ENCODE results near the gene DDOST.
"Not testable (repeated sequence)": the region's sequence is repeated elsewhere in the genome, so short reads cannot be mapped to it uniquely, and the experiment has no call there.

DDOST gene

DNA sequence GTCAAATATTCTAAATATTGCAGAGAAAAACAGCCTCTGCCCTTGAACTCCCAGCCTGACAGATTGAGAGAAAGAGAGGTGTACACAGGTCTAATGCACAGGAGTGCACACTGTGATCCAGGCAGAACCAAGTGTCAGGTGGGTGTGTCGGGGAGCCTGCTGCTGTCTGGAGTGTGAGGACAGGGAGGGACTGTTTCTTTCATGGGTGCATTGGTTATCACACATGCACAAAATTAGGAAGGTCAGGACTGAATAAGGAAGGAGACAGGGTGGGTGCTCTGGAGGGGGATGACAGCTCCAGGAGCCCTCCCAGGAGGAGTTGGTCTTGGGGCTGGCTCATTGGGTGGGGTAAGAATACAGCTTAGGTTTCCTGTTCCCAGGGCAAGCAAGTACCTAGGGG is 41.2 kb downstream of the DDOST start:
- DNase-seq, result no peak

DNA sequence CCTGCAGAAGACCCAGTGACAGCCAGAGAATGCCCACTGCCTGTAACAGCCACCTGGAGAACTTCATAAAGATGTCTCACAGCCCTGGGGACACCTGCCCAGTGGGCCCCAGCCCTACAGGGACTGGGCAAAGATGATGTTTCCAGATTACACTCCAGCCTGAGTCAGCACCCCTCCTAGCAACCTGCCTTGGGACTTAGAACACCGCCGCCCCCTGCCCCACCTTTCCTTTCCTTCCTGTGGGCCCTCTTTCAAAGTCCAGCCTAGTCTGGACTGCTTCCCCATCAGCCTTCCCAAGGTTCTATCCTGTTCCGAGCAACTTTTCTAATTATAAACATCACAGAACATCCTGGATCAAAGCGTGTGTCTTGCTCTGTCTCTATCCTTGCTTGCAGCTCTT is 42.6 kb downstream of the DDOST start:
- no peak for DNase-seq

DNA sequence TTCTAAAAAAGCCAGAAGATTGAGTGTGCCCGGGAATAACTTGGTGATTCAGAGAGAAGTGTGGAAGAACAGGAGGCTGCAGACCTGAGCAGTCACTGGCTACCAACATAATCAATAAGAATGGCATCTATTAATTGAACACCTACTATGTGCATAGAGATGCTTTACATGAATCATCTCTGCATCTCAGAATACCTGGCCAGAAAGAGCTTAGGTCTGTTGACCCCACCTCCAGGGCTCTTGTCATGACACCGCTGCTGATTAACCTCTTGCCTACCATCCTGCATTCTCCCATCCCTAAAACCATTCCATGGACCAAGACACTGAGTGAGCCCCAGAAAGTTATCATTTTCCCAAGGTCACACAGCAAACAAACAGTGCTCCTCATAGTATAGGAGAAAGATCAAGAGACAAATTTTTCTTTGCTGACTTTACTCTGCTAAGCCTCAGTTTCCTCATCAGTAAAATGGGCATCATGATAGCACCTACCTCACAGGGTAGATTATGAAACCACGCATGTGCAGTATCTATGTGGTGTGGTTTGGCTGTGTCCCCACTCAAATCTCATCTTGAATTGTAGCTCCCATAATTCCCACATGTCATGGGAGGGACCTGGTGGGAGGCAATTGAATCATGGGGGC is 44.2 kb downstream of the DDOST start:
- no peak for DNase-seq

DNA sequence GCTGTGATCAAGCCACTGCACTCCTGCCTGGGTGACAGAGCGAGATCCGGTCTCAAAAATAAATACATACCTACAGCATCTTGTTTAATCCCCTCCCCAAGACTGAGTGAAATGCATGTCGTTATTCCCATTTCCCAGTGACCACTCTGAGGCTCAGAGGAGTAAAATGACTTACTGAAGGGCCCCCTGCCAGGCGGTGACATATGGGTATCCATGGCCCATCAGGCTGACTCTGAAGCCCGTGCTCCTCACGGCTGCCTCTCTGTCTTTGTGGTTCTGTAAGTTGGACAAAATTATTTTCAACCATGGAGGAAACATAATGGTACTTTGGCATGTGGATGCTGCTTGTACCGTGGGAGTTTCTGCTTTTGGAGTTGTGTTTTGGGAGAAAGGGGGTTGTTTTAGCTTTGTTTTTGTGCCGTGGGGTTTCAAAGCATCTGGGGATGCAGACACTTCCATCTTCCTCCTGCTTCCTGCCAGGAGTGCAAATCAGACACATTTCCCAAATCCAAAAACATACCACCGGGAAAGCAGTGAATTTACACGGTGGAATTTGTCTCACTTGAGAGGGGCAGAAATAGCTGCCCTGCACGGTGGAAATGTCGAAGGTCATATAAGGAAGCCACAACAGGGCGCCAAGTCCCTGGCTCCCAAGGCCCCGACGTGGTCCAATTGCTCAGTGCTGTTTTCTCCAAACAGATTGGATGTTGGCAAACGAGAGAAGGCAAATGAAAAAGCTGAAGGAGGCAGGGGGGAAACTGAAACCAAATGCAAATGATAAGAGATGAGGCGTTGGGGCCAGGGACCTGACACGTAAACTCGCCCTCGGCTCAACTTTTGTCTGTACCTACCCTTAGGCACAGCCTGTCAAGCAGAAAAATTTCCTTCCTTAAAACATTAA is 45.0 kb downstream of the DDOST start:
- DNase-seq, result no peak

DNA sequence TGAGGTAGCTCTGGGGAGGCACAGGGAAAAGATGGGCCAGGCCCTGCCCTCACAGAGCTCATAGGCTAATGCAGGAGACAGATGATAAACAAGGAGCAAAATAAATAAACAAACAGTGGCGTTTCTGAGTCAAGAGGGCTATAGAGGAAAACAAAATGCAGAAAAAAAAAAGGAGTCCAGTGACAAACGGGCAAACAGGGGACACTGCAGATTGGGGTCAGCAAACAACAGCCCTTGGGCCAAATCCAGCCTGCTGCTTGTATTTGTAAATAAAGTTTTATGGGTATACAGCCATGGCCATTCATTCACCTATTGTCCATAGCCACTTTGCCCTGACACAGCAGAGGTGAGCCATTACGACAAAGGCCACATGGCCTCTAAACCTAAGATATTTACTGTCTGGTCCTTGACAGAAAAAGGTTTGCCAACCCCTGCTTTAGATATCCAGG is 47.0 kb downstream of the DDOST start:
- no peak for DNase-seq

DNA sequence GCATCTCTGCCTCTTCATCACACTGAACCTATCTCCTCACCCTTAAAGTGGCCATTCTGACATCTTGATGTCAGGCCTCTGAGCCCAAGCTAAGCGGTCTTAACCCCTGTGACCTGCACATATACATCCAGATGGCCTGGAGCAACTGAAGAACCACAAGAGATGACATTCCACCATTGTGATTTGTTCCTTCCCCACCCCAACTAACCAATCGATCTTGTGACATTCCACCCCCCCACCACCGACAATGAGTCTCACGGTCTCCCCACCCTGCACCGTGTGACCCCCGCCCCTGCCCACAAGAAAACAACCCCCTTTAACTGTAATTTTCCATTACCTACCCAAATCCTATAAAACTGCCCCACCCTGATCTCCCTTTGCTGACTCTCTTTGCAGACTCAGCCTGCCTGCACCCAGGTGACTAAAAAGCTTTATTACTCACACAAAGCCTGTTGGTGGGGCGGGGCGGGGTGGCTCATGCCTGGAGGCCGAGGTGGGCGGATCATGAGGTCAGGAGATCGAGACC is 48.9 kb downstream of the DDOST start:
- no peak for DNase-seq

DNA sequence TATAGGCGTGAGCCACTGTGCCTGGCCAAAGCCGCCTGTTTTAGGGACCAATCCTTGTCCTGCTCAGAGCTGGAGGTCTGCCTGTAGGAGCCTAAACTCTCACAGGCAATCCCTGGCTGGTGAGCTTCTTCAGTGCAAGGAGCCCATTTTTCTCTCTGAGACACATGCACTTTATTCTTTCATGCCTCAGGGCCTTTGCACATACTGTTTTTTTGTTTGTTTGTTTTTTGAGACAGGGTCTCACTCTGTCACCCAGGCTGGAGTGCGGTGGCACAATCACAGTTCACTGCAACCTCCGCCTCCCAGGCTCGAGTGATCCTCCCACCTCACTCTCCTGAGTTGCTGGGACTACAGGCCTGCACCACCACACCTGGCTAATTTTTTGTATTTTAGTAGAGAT is 49.5 kb downstream of the DDOST start:
- DNase-seq, result no peak

DNA sequence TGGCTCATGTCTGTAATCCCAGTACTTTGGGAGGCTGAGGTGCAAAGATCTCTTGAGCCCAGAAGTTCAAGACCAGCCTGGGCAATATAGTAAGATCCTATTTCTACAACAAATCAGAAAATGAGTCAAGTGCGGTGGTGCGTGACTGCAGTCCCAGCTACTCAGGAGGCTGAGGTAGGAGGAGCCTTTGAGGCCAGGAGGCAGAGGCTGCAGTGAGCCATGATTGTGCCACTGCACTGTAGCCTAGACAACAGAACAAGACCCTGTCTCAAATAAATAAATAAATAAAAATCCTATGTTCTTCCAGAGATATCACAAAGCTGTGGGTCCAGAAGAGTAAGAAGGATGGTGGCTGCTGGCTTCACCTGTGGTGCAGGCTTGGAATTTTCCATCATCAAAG is 50.2 kb downstream of the DDOST start:
- DNase-seq, result no peak

DNA sequence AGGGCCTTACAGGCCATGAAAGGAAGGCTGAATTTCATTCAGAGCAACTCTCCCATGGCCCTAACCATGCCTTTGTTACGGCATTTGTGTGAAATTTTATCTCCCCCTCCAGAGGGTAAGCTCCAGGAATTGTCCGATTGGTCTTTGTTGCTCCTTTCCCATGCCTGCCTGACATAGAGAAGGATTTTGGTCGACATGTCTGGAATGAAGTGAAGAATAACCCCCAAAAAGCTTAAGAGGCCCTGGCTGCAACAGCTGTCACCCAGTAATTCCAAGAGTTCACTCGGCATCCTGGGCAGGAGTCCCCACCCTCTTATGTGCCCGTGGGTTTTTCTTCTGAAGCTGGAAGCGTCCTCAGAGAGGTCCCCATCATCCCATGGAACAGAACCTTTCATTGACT is 51.6 kb downstream of the DDOST start:
- no peak for DNase-seq

DNA sequence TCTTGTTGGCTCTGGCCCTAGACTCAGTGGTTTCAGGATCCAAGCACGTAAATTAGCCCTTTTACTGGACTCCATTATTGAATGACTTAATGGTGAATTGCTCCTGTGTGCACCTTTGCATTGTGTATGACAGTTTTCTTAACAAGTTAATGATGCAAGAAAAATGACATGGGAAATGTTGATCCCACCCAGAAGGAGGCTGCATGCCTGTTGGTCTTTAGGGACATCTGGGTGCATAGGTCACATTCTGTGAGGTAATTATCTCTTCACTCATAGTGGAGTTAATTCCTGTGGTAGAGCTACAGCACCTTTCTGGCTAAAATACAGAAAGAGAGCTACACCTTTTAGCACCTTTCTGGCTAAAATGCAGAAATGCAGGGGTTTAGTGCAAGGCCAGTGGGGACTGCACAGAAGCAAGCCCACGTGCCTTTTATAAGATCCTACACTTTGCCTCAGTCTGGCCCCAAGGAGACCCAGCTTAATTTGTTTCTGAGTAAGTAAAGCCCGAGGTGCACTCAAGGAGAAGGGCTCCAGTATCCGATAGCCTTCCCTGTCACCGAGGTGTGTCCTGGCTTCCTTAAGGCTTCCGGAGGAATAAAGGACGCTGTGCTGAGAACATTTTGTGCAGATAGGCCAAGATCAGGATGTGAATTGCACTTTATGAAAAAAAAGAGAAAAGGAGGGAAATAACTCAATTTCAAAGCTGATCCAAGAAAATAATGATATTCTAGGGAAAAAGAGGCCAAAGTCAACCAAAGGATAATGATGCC is 54.2 kb downstream of the DDOST start:
- DNase-seq, result not testable (repeated sequence)

DNA sequence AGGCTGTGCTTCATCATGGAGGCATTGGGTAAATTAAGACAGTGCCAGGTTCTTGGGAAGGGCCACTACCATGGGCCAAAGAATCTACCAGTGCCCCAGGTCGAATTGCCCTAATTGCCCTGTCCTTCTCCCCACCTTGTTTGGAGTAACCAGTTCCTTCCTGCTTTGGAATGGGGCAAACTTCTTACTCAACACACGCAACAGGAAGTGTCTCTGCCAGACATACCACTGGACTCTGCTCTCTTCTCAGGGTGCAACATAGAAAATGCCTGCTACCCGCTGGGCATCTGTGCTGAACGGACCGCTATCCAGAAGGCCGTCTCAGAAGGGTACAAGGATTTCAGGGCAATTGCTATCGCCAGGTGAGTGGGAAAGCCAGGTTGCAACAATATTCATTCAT is 56.5 kb downstream of the DDOST start:
- no peak for DNase-seq

DNA sequence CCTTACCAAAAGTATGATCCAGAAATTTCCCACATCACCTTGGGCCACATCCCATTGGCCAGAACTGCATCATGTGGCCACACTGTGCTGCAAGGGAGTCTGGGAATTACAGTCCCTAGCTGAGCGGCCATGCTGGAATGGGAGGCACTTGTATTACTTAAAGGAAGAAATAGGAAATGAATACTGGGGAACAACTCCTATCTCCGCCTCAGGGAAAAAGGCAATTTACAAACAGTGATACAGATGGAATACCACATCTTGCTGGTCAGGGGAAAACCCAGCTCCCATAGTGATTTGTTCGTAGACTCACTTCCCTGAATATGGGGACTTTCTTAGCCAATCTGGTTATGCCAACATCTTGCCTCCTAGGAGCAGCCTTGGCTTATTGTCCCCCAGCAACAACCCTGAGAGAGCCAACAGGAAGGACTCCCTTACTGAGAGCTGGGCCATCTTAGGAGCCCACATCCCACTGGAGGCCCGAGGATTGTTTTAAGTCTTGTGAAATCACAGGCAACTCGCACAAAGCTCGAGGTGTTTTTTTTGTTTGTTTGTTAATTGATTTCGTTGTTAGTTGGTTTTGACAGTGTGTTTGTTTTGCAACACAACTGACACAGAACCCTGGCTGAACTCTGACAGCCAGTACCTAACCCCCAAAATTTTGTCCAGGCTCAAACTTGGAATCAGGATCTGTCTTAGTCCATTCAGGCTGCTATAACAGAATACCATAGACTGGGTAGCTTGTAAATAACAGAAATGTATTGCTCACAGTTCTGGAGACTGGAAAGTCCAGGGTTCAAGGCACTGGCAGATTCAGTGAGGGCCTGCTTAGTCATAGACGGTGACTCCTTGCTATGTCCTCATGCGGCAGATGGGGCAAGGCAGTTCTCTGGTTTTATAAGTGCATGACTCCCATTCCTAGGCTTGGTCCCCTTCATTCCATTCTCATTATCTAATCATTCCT is 57.4 kb downstream of the DDOST start:
- no peak for DNase-seq

DNA sequence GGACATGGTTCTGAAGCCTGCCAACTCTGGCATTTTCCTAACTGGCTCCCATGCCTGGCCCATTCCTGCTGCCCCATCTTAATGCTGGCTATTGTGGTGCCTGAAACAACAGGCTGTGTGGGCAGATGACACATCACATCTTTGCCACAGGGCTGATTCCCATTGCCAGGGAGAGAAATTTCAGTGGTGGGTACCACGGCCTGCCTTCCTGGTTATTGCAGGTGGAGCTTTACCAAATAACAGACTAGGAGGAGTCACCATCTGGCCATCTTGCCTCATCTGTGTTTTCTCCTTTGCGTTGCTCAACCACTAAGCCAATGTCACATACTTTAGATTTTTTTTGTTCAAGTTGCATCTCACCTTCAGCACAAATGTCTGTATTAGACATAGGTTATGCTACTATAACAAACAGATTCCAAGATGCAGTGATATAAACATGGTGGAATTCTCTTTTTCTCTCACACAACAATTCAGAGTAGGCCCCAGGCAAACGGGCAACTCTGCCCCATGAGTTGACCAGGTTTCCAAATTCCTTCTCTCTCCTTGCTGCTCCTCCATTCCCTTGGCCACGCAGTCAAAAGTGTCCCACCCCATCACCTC is 58.2 kb downstream of the DDOST start:
- DNase-seq, result no peak

All from activated CD4-positive, alpha-beta T cell treated with anti-CD3 and anti-CD28 coated beads for 48 hours (primary cell).